ENCODE measurements around the gene MYBPH. TPM values are rescaled to one million over a fixed set of nuclear protein-coding genes. Genes with fewer than 3 reads are reported as not detected.

The MYBPH gene
- total and polyA plus RNA-seq, 2 of the 13 experiments (the other 11 are each of a cell fraction or from before 2014, with no cell fraction given) = not detected

GRCh38 chr1:203199816-203200571 is 24.4 kb upstream of the MYBPH start (continued):
- no peak for TF ChIP-seq PTBP1 (IDR thresholded peaks at IDR 0.05; ENCODE audit: low read depth, low read length, poor library complexity, severe bottlenecking)
- TF ChIP-seq NFRKB (IDR thresholded peaks at IDR 0.05) = no peak
- TF ChIP-seq CEBPG (CRISPR knock-in tag; IDR thresholded peaks at IDR 0.05) = peak; percentile 37
- TF ChIP-seq ZNF280B (CRISPR knock-in tag; IDR thresholded peaks at IDR 0.05; ENCODE audit: borderline replicate concordance) = no peak
- TF ChIP-seq MZF1 (CRISPR knock-in tag; IDR thresholded peaks at IDR 0.05; ENCODE audit: borderline replicate concordance) = no peak
- no peak for TF ChIP-seq ZNF329 (CRISPR knock-in tag; IDR thresholded peaks at IDR 0.05; ENCODE audit: low read depth)
- no peak for TF ChIP-seq EP300 (IDR thresholded peaks at IDR 0.05; ENCODE audit: low read depth in 2 of 2, low read length in 2 of 2)
- no peak for TF ChIP-seq EP300 (CRISPR knock-in tag; IDR thresholded peaks at IDR 0.05; ENCODE audit: borderline replicate concordance)

- Histone ChIP-seq H3K27ac (ENCODE audit: extremely low read length, insufficient read depth, low read length) (no peak overlapping the region), H4K20me1 (ENCODE audit: insufficient read depth, low read length) (no peaks in the 10 kb centered on the region), H3K9me3 (ENCODE audit: low read length) (no peaks in the 10 kb centered on the region), H3K27me3 (ENCODE audit: control insufficient read depth in 1 of 2, insufficient read depth in 2 of 2, low read length in 2 of 2) (peaks cover 0 to 7% of the 10 kb centered on the region in 2 experiments; a peak in 1 of 5 replicates), H2AFZ (ENCODE audit: low read length) (no peak overlapping the region), H3K4me3 (replicated peaks in 1 of 3; ENCODE audit: insufficient read depth in 1 of 3, low read depth in 2 of 3, low read length in 3 of 3) (no peak overlapping the region), H3K79me2 (ENCODE audit: insufficient read depth, low read length) (no peaks in the 10 kb centered on the region), H3K4me2 (ENCODE audit: low read depth, low read length) (no peak overlapping the region), H3K36me3 (replicated peaks in 1 of 2; ENCODE audit: control insufficient read depth in 1 of 2, insufficient read depth in 2 of 2, low read length in 2 of 2) (no peaks in the 10 kb centered on the region), H3K9ac (ENCODE audit: insufficient read depth, low read depth, low read length) (no peak overlapping the region), H3K4me1 (ENCODE audit: insufficient read depth, low read length) (peaks cover 13% of the 10 kb centered on the region)
- ATAC-seq (no peak), DNase-seq (ENCODE audit: low spot score) (no peak), FAIRE-seq (no peak)
- no TSS peak for BruUV-seq (replicated peaks)
- 75% methylated on average over 6 of the region's 6 CpGs for WGBS (ENCODE audit: low lambda C conversion rate)
- ChIA-PET CTCF (ENCODE audit: low intra/inter-chr PET ratio, low total read pairs) (no interaction called here), POLR2A (no interaction called here)
- intact Hi-C loops (cut with micrococcal nuclease; ENCODE audit: unreplicated experiment) (no loop called here), in situ Hi-C loops (cut with HindIII; ENCODE audit: extremely low pct_ligation_motif_present, low pct_unique_long_range_greater_than_20kb) (no loop called here)
- TF ChIP-seq DDIT3 (CRISPR knock-in tag; IDR thresholded peaks at IDR 0.05) (no peak), ESRRA (CRISPR knock-in tag; IDR thresholded peaks at IDR 0.05; ENCODE audit: low read depth) (no peak), RELA (CRISPR knock-in tag; IDR thresholded peaks at IDR 0.05) (no peak), ZNF12 (CRISPR knock-in tag; IDR thresholded peaks at IDR 0.05) (no peak), ZNF615 (CRISPR knock-in tag; IDR thresholded peaks at IDR 0.05; ENCODE audit: borderline replicate concordance) (no peak), MXD4 (CRISPR knock-in tag; IDR thresholded peaks at IDR 0.05) (no peak), PHF20 (CRISPR knock-in tag; IDR thresholded peaks at IDR 0.05) (no peak), BATF2 (CRISPR knock-in tag; IDR thresholded peaks at IDR 0.05) (no peak), ZNF160 (CRISPR knock-in tag; IDR thresholded peaks at IDR 0.05) (no peak), NR2F1 (CRISPR knock-in tag; IDR thresholded peaks at IDR 0.05) (no peak), MAFF (IDR thresholded peaks at IDR 0.05; ENCODE audit: low read depth, low read length) (no peak)
Observed at GRCh38 chr1:203199481-203199815, 23.8 kb upstream of the MYBPH start.

Measured in HepG2 (cell line).